Breast epithelium (tissue), 4 donors: ENCODE results near the gene MAFB. TPM values are rescaled to one million over a fixed set of nuclear protein-coding genes. Genes with fewer than 3 reads are reported as not detected.

Experiments used
- DNase-seq, 2 donors: peaks; one replicate each; pipeline ENCODE4 v3.0.0-alpha.2; 2019; ENCODE audit warnings: low spot score in 2 of 2
- H3K27ac ChIP-seq, 2 donors: fragments of 200-600 bp; sonication (generic) in 1 of 2; one replicate each; pipeline ENCODE4 v1.5.1; 2016 to 2019; ENCODE audit warnings: mild to moderate bottlenecking in 1 of 2
- H3K27me3 ChIP-seq, 2 donors: fragments of 200-600 bp; sonication (generic) in 1 of 2; one replicate each; pipeline versions ENCODE4 v1.5.1 to v1.6.0; 2017 to 2019; ENCODE audit warnings: control low read depth in 1 of 2, mild to moderate bottlenecking in 1 of 2
- H3K36me3 ChIP-seq: fragments of 200-600 bp; one replicate; pipeline ENCODE4 v1.5.1; 2019
- H3K4me1 ChIP-seq, 2 donors: fragments of 200-600 bp; sonication (generic); one replicate each; pipeline ENCODE4 v1.5.1; 2016 to 2019; ENCODE audit warnings: control low read depth in 1 of 2
- H3K4me3 ChIP-seq, 3 donors: fragments of 200-600 bp; sonication (generic); 1 replicate in 2 of 3; 2 replicates in 1 of 3; pipeline ENCODE4 v1.5.1; 2016 to 2019; ENCODE audit warnings: mild to moderate bottlenecking in 3 of 3, moderate library complexity in 2 of 3
- H3K9me3 ChIP-seq, 2 donors: fragments of 200-600 bp; sonication (generic) in 1 of 2; one replicate each; pipeline ENCODE4 v1.5.1; 2016 to 2019; ENCODE audit warnings: control low read depth in 1 of 2
- CTCF ChIP-seq, 3 donors: fragments of 450-650 bp; IDR thresholded peaks; one replicate each; pipeline ENCODE4 v1.5.1; 2016 to 2017; ENCODE audit warnings: antibody characterized with exemption in 3 of 3, mild to moderate bottlenecking in 3 of 3, moderate library complexity in 3 of 3
- POLR2A ChIP-seq: fragments of 450-650 bp; IDR thresholded peaks from one replicate; pipeline ENCODE4 v1.6.1; 2016; ENCODE audit warnings: antibody characterized with exemption, mild to moderate bottlenecking, moderate library complexity
- POLR2AphosphoS5 ChIP-seq, 3 donors: sonication (generic); formaldehyde crosslinking; IDR thresholded peaks; one replicate each; pipeline ENCODE4 v1.6.1; 2017; ENCODE audit warnings: antibody characterized with exemption in 3 of 3
- intact Hi-C: fragments of 100-400 bp; cut with DNase I; formaldehyde crosslinking; loops from one replicate; pipeline ENCODE4 v1.15.1; 2023; ENCODE audit warnings: low total_unique reads
- total RNA-seq, 3 donors: library from RNA; depleted of rRNA; stranded (reverse); fragments of >200 nt; gene quantifications; one replicate each; pipeline ENCODE4 v1.1.0, GENCODE V29; 2016

Gene MAFB
- total RNA-seq, 3 donors from 2014 or later: 39.0 to 148 (median 43.9) TPM

- no peak for TF ChIP-seq CTCF (IDR thresholded peaks at IDR 0.05)
- TF ChIP-seq POLR2AphosphoS5 (IDR thresholded peaks at IDR 0.05): no peak
- no peak for TF ChIP-seq POLR2A
- intact Hi-C loops: no loop called here
- Histone ChIP-seq H3K9me3 (no peaks in the 10 kb centered on the region), H3K27me3 (no peaks in the 10 kb centered on the region), H3K4me1 (no peaks in the 10 kb centered on the region), H3K36me3 (no peaks in the 10 kb centered on the region), H3K4me3 (no peak overlapping the region), H3K27ac (no peak overlapping the region)
- DNase-seq: no peak
Observed at GRCh38 chr20:40667503-40667902, 21.5 kb downstream of the MAFB start.

GRCh38 chr20:40666336-40666735 is 22.7 kb downstream of the MAFB start:
- H3K4me3 ChIP-seq: no peak overlapping the region
- H3K9me3 ChIP-seq: no peaks in the 10 kb centered on the region
- H3K27me3 ChIP-seq: no peaks in the 10 kb centered on the region
- H3K36me3 ChIP-seq: no peaks in the 10 kb centered on the region
- DNase-seq: no peak
- no peak overlapping the region for H3K27ac ChIP-seq
- no peak for TF ChIP-seq POLR2AphosphoS5 (IDR thresholded peaks at IDR 0.05)
- TF ChIP-seq POLR2A: no peak
- TF ChIP-seq CTCF (IDR thresholded peaks at IDR 0.05): no peak
- H3K4me1 ChIP-seq: no peaks in the 10 kb centered on the region
- intact Hi-C loops: no loop called here

GRCh38 chr20:40664891-40665290 is 24.1 kb downstream of the MAFB start:
- intact Hi-C loops: no loop called here
- H3K27ac ChIP-seq: no peak overlapping the region
- no peaks in the 10 kb centered on the region for H3K9me3 ChIP-seq
- TF ChIP-seq POLR2A: no peak
- no peak for TF ChIP-seq POLR2AphosphoS5 (IDR thresholded peaks at IDR 0.05)
- TF ChIP-seq CTCF (IDR thresholded peaks at IDR 0.05): no peak
- no peaks in the 10 kb centered on the region for H3K36me3 ChIP-seq
- H3K4me3 ChIP-seq: no peak overlapping the region
- no peaks in the 10 kb centered on the region for H3K27me3 ChIP-seq
- H3K4me1 ChIP-seq: no peaks in the 10 kb centered on the region
- DNase-seq: no peak

GRCh38 chr20:40663991-40664880 is 24.8 kb downstream of the MAFB start:
- H3K36me3 ChIP-seq: no peaks in the 10 kb centered on the region
- no peak overlapping the region for H3K27ac ChIP-seq
- no peaks in the 10 kb centered on the region for H3K9me3 ChIP-seq
- no peaks in the 10 kb centered on the region for H3K27me3 ChIP-seq
- peak in 1 of 2 donors; percentile 69 for DNase-seq
- intact Hi-C loops: no loop called here
- TF ChIP-seq CTCF (IDR thresholded peaks at IDR 0.05) (no peak), POLR2AphosphoS5 (IDR thresholded peaks at IDR 0.05) (no peak)
- H3K4me1 ChIP-seq: no peaks in the 10 kb centered on the region
- H3K4me3 ChIP-seq: no peak overlapping the region

- H3K9me3 ChIP-seq: no peaks in the 10 kb centered on the region
- no peak for DNase-seq
- TF ChIP-seq CTCF (IDR thresholded peaks at IDR 0.05) (no peak), POLR2AphosphoS5 (IDR thresholded peaks at IDR 0.05) (no peak), POLR2A (no peak)
- H3K27me3 ChIP-seq: no peaks in the 10 kb centered on the region
- H3K27ac ChIP-seq: no peak overlapping the region
- H3K36me3 ChIP-seq: no peaks in the 10 kb centered on the region
- intact Hi-C loops: no loop called here
- H3K4me1 ChIP-seq: no peaks in the 10 kb centered on the region
- H3K4me3 ChIP-seq: no peak overlapping the region
Observed at GRCh38 chr20:40663304-40663790, 25.7 kb downstream of the MAFB start.
